HuH-7.5 (cell line): Measurements from ENCODE around the gene OR2AT4.
"Not testable (repeated sequence)": the region's sequence is repeated elsewhere in the genome, so short reads cannot be mapped to it uniquely, and the experiment has no call there.

ENCODE experiments used
- DNase-seq: peaks from one replicate; pipeline ENCODE4 v3.0.0; 2011; ENCODE audit warnings: low spot score

Gene OR2AT4

DNA sequence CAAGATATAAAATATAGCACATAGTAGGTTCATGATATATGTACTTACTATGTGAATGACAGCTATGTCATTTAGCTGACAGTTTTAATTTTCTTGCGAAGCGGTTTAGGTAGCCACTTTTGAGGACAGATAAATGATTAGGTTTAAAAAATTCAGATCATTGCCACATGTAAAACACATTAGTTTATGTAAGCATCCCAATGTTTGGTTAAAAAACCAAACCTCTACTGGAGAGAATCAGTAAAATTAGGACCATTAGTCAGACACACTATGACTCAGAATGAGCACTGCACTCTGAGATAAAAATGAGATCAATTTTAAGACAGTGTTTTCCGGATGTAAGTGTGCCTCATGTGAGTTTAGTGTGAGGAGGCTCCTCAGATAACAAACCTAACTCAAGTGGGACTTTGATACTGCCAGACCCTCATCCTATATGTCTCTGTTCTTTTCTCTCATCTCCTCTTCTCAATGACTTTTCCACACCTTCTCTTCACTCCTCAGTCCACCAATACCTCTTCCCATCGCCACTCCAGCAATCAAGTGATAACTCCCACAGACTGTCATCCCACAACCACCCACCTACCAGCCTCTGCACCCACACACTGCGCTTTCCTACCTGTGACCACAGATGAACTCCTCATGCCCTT, 6.8 kb upstream of the OR2AT4 start:
- DNase-seq, result no peak

DNA sequence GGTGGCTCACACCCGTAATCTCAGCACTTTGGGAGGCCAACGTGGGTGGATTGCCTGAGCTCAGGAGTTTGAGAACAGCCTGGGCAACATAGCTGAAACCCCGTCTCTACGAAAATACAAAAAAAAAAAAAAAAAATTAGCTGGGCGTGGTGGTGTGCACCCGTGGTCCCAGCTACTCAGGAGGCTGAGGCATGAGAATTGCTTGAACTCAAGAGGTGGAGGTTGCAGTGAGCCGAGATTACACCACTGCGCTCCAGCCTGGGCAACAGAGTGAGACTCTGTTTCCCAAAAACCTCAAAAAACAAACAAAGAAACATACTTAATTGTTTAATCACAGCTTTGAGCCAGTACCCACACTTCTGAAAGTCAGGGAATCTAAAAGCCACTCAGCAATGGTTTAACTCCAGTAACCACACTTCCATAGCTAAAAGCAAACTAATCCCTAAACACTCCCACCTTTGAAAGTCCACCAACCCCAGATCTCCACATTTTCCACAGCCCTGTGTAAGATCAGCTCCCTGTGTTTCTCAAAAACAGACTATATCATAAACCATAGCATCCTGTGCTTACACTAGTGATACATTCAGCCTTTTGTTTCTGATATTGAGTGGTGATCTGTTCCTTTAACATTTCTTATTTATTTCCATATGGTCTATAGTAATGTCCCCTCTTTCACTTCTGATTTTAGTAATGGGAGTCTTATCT, 4.9 kb upstream of the OR2AT4 start:
- no peak for DNase-seq

- no peak for DNase-seq
These were observed 3.6 kb upstream of the OR2AT4 start for GRCh38 chr11:75100314-75100713.

DNA sequence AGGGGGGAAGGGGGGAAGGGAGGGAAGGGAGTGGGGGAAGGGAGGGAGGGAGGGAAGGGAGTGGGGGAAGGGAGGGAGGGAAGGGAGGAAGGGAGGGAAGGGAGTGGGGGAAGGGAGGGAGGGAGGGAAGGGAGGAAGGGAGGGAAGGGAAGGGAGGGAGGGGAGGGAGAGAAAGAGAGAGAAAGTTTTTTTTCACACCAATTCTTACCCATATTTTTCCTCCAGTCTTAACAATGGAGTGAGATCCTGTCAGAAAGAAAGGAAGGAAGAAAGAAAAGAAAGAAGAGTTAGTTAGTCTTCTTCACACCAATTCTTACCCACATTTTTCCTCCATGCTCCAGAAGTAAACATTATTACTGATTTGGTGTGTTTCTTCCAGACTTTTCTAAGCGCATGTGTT, 3.0 kb upstream of the OR2AT4 start:
- DNase-seq, result no peak

DNA sequence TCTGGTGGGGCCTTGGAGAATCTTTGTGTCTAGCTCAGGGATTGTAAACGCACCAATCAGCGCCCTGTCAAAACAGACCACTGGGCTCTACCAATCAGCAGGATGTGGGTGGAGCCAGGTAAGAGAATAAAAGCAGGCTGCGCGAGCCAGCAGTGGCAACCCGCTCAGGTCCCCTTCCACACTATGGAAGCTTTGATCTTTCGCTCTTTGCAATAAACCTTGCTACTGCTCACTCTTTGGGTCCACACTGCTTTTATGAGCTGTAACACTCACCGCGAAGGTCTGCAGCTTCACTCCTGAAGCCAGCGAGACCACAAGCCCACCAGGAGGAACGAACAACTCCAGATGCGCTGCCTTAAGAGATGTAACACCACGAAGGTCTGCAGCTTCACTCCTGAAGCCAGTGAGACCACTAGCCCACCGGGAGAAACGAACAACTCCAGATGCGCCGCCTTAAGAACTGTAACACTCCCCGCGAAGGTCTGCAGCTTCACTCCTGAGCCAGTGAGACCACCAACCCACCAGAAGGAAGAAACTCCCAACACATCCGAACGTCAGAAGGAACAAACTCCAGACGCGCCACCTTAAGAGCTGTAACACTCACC, 2.3 kb upstream of the OR2AT4 start:
- not testable (repeated sequence) for DNase-seq

DNA sequence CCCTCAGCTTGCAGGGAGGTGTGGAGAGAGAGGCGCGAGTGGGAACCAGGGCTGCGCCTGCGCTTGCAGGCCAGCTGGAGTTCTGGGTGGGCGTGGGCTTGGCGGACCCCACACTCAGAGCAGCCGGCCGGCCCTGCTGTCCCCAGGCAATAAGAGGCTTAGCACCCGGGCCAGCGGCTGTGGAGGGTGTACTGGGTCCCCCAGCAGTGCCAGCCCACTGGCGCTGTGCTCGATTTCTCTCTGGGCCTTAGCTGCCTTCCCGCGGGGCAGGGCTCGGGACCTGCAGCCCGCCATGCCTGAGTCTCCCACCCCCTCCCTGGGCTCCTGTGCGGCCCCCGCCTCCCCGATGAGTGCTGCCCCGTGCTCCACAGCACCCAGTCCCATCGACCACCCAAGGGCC, 1.5 kb upstream of the OR2AT4 start:
- not testable (repeated sequence) for DNase-seq

DNA sequence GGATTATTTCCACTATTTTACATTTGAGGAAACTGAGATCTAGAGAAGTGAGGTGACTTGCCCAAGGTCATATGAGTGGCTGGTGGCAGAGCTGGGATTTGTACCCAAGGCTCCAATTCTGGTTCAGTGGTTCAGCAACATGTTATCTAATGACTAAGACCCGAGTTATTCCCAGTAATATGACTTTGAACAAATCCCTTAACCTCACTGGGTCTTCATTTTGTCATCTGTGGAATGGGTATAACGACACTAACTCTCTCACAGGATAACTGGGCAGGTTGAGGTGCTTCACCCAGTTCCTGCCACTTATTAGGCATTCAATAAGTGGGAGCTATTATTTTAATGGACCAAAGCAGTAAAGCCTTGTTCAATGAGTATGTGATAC, 489 bp upstream of the OR2AT4 start:
- DNase-seq, result no peak

DNA sequence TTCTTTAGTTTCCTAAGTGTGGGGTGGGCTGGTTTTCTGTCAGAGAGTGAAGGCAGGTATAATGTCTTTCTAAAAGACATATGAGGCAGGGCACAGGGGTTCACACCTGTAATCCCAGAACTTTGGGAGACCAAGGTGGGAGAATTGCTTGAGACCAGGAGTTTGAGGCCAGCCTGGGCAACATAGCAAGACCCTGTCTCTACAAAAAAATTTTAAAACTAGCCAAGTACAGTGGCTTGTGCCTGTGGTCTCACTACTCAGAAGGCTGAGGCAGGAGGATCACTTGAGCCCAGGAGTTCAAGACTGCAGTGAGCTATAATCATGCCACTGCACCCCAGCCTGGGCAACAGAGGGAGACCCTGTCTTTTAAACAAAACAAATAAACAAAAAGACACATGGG, 2.3 kb downstream of the OR2AT4 start:
- not testable (repeated sequence) for DNase-seq

DNA sequence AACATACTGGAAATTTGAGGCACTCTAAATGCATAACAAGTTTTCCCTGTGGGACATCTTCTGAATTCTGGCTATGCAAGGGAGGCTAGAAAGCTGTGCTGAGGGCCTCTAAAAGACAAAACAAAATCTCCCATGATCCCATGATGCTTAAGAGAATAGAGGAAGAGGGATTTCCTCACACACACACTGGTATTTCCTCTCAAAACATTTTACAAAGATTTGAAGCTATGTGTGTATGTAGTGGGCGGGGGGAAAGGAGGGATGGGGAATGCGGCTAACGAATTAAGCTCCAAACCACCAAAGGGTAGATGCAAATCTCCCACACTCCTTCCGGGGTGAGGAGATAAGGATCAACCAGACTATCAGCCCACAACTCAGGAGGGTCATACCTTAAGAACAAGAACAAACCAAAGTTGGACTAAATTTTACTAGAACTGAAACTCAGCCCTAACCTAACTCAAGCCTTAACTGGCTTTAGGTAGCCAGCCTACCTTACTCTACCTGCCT, 6.0 kb downstream of the OR2AT4 start:
- DNase-seq, result no peak

- DNase-seq, result no peak
These were observed 9.1 kb downstream of the OR2AT4 start for GRCh38 chr11:75087319-75088305.

DNA sequence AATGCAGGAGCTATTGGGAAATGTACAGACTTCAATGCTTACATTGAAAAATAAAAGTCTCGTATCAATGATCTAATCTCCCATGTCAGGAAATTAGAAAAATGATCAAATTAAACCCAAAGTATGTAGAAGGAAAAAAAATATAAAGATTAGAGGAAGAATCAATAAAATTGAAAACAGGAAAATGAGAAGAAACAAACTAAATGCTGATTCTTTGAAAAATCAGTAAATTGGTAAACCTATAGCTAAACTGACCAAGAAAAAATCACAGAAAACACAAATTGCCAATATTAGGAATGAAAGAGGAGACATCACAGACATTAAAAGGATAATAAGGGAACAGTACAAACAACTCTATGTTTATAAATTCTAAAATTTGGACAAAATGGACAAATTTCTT, 11.8 kb downstream of the OR2AT4 start:
- DNase-seq, result no peak

DNA sequence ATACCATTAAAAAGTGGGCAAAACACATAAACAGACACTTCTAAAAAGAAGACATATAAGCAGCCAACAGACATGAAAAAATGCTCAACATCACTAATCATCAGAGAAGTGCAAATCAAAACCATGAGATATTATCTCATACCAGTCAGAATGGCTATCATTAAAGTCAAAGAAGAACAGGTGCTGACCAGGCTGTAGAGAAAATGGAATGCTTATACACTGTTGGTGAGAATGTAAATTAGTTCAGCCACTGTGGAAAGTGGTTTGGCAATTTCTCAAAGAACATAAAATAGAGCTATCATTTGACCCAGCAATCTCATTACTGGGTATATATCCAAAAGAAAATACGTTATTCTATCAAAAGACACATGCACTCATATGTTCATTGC, 13.5 kb downstream of the OR2AT4 start:
- no peak for DNase-seq

- DNase-seq, result no peak
These were observed 14.0 kb downstream of the OR2AT4 start for GRCh38 chr11:75082601-75083216.

- no peak for DNase-seq
These were observed 17.1 kb downstream of the OR2AT4 start for GRCh38 chr11:75079546-75079945.

DNA sequence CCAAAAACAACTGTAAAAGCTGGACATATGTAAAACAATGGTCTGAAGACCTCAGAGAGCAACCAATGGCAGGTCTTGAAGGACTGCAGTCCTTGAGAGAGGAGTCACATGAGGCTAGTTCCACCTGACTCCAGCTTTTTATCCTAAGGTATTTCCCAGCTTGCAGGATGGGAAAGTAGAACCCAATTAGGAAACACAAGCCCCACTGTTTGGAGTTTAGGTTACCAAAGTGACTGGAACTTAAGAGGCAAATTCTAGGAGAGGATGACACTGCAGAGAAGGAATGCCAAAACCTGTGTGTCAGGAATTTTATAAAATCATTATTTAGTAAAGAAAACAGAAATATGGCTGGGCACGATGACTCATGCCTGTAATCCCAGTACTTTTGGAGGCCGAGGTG, 18.4 kb downstream of the OR2AT4 start:
- DNase-seq, result no peak

- no peak for DNase-seq
These were observed 19.4 kb downstream of the OR2AT4 start for GRCh38 chr11:75077316-75077715.

DNA sequence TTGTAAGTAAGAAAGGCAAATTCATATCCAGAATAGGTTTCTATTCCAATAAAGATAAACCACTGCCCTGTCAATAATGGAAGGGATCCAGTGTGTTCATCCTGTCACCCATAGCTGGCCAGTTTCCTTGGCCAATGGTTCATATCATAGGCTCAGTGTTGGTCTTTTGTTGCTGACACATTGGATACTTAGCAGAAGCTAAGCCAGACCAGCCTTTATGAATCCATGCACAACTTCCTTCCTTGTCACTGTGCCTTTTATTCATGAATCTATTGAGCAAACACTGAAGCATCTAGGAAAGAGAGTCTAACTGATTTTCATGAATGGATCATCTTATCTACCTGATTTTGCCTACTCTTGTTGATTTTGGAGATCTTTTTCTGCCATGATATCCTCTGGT, 20.0 kb downstream of the OR2AT4 start:
- DNase-seq, result no peak

DNA sequence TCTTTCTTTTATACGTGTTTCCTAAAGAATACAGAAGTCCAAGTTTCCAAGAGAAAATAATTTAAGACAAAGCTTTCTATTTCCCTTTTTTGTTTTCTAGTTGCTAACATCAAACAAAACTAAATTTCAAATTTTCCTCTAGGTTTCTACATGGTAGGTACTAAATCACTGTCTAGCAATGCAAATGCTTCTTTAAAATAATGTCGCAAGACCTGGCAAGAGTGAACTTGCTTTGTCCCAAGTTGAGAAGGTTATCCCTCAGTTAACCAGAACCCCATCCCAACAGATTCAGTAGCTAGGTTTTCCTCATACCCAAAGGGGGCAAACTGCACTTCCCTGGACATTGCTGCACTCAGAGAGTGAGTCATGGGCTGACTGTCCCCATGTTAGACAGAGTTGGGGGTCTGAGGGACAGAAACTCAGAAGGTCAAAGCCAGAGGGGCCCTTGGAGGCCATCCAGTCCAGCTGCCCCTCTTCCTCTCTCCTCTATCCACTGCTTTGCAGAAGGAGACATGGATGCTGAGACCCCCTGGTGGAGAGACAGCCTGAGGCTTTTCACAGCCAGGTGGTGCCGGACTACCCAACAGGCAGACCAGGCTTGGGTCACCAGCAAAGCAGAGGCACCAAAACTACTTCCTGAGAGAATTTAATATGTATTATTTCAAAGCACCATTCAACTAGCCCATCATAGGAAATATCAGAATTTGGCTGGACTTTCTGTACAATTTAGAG, 23.1 kb downstream of the OR2AT4 start:
- DNase-seq, result no peak

DNA sequence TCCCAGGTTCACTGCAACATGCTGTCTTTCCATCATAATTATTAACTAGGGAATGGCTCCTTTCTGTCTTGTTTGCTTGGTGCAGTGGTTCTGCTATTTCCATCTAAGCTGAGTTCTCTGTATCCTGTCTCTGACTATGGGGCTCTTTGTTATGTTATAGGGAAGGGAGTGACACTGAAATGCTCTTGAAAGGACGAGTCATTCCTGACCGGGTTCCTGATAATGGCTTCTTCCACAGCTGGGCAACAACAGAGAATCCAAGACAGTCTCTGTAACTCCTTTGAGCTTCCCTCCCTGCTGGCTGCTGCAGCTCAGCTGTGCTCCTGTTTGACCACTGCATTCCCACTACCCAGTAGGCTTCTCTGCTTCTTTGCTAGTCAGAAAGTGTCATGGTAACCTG, 24.1 kb downstream of the OR2AT4 start:
- peak; percentile 8 for DNase-seq

DNA sequence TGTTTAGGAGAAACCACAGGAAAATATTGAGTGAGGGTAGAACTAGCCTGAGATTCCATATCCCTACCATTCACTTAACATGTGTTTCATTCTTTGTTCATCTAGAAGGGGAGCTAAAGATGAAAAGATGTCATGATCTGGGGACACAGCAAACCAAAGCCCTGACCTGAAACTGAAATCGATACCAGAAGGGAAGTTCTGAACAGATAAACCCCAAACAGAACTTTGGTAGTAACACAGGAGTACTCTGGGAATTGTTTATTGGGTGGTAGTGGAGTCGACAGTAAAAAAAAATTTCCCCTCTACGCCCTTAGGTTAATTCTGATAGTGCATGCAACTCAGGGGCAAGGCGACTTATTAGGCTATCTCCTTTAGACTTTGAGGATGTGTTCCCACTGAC, 27.2 kb downstream of the OR2AT4 start:
- no peak for DNase-seq

DNA sequence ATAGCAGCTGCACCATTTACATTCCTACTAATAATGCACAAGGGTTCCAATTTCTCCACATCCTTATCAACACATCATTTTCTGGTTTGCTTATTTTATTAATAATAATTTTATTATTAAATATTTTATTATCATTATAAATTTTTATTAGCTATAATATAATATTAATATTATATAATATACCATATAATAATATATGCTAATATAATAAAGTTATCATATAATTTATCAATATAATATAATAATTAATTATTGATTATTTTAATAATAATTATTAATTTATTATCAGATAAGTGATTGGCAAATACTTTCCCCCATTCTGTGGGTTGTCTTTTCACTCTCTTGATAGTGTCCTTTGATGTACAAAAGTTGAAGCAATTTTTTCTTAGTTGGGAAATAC, 27.7 kb downstream of the OR2AT4 start:
- no peak for DNase-seq
